Mammary microvascular endothelial cell (primary cell): ENCODE results near the gene LXN. TPM values are rescaled to one million over a fixed set of nuclear protein-coding genes. Genes with fewer than 3 reads are reported as not detected.

Experiments used
- total RNA-seq: library from RNA; depleted of rRNA; stranded (reverse); fragments of >200 nt; gene quantifications from 2 replicates; pipeline ENCODE4 v1.2.3, GENCODE V29; 2015

LXN gene
- total RNA-seq, result 50.4 and 57.5 TPM in 2 replicates

GRCh38 chr3:158672215-158673176 is at the start of gene LXN:
TSS of gene LXN (minus strand) at chr3:158672648. CDS start at chr3:158672478, 170 bp downstream.

GRCh38 chr3:158644345-158644908 is 28.0 kb downstream of the LXN start, which contains the start of gene GFM1:
TSS of gene GFM1 (plus strand) at chr3:158644527. CDS start at chr3:158644635, 108 bp downstream.

Other genes with a start within 250 kb of the LXN start
- 1.9 and 10.1 TPM in 2 replicates for gene MLF1, start 101.5 kb downstream of the LXN start, total RNA-seq
- gene GFM1, start 28.1 kb downstream of the LXN start, total RNA-seq, result 50.8 and 71.4 TPM in 2 replicates
- 5.1 and 9.6 TPM in 2 replicates for gene RARRES1, start 59.8 kb upstream of the LXN start, total RNA-seq
- gene MFSD1, start 129.4 kb upstream of the LXN start, total RNA-seq, result 69.1 and 70.1 TPM in 2 replicates